Measurements from ENCODE around the gene FOSL1. TPM values are rescaled to one million over a fixed set of nuclear protein-coding genes. Genes with fewer than 3 reads are reported as not detected.

The FOSL1 gene
- total and polyA plus RNA-seq, 2 of the 13 experiments (the other 11 are each of a cell fraction or from before 2014, with no cell fraction given) = 4.0 to 4.1 TPM

- 0 out of 2 replicates have a peak, but pooled peaks have one; percentile 8 for TF ChIP-seq BCL6 (CRISPR knock-in tag; IDR thresholded peaks at IDR 0.05)
- peak; percentile 83 for TF ChIP-seq ZBTB2 (CRISPR knock-in tag; IDR thresholded peaks at IDR 0.05; ENCODE audit: low read depth)
- no peak for TF ChIP-seq ZNF30 (CRISPR knock-in tag; IDR thresholded peaks at IDR 0.05)
- TF ChIP-seq KLF16 (CRISPR knock-in tag; IDR thresholded peaks at IDR 0.05) = peak in 1 of 2 experiments; percentile 58; a peak in 2 of 4 replicates
- peak; percentile 49; the same call in 1 of the 2 replicates for TF ChIP-seq SIN3A (IDR thresholded peaks at IDR 0.05; ENCODE audit: borderline replicate concordance, low read depth, low read length)
- TF ChIP-seq MEF2D (CRISPR knock-in tag; IDR thresholded peaks at IDR 0.05) = no peak
- no peak for TF ChIP-seq ZNF318 (CRISPR knock-in tag; IDR thresholded peaks at IDR 0.05)
- no peak for TF ChIP-seq YEATS2 (CRISPR knock-in tag; IDR thresholded peaks at IDR 0.05; ENCODE audit: borderline replicate concordance)
- TF ChIP-seq ZNF350 (CRISPR knock-in tag; IDR thresholded peaks at IDR 0.05; ENCODE audit: borderline replicate concordance, low read depth) = no peak
- TF ChIP-seq ZNF850 (CRISPR knock-in tag; conservative IDR thresholded peaks at IDR 0.05) = 0 out of 2 replicates have a peak, but pooled peaks have one; percentile 19
- no peak for TF ChIP-seq ZNF605 (CRISPR knock-in tag; IDR thresholded peaks at IDR 0.05)
- peak; percentile 33; the same call in 1 of the 2 replicates for TF ChIP-seq ZMYM4 (CRISPR knock-in tag; IDR thresholded peaks at IDR 0.05)
- TF ChIP-seq RELA (CRISPR knock-in tag; IDR thresholded peaks at IDR 0.05) = 0 out of 2 replicates have a peak, but pooled peaks have one; percentile 52
- no peak for TF ChIP-seq ZNF639 (CRISPR knock-in tag; conservative IDR thresholded peaks at IDR 0.05)
- peak; percentile 87 for TF ChIP-seq ZNF777 (CRISPR knock-in tag; IDR thresholded peaks at IDR 0.05)
- peak; percentile 47; the same call in 1 of the 2 replicates for TF ChIP-seq ZNF124 (CRISPR knock-in tag; IDR thresholded peaks at IDR 0.05)
- TF ChIP-seq HDAC6 (IDR thresholded peaks at IDR 0.05; ENCODE audit: low read depth, low read length) = no peak
- no peak for TF ChIP-seq ZNF17 (CRISPR knock-in tag; IDR thresholded peaks at IDR 0.05)
Measured at GRCh38 chr11:65890324-65891218, 9.6 kb downstream of the FOSL1 start, which contains the start of gene CCDC85B (continued).
